Progenitor cell of endocrine pancreas (in vitro differentiated cells): ENCODE results near the gene ATP7A. TPM values are rescaled to one million over a fixed set of nuclear protein-coding genes. Genes with fewer than 3 reads are reported as not detected.
"Not testable (repeated sequence)": the region's sequence is repeated elsewhere in the genome, so short reads cannot be mapped to it uniquely, and the experiment has no call there.

ENCODE experiments used
- DNase-seq: peaks from one replicate; pipeline ENCODE4 v3.0.0; 2021; ENCODE audit warnings: low spot score; ENCODE audit not compliant: unreplicated experiment
- H3K27ac Mint-ChIP-seq: 2 replicates; pipeline ENCODE4 v1.8.0; 2021; ENCODE audit warnings: mild to moderate bottlenecking, moderate library complexity, mixed read lengths
- H3K27me3 Mint-ChIP-seq: 2 replicates; pipeline ENCODE4 v1.8.0; 2021; ENCODE audit warnings: mixed read lengths
- H3K36me3 Mint-ChIP-seq: 2 replicates; pipeline ENCODE4 v1.8.0; 2022; ENCODE audit warnings: mixed read lengths; ENCODE audit not compliant: insufficient read depth
- H3K4me1 Mint-ChIP-seq: 2 replicates; pipeline ENCODE4 v1.8.0; 2021; ENCODE audit warnings: low read depth, mixed read lengths
- H3K4me3 Mint-ChIP-seq: 2 replicates; pipeline ENCODE4 v1.8.0; 2021; ENCODE audit warnings: low read depth, mild to moderate bottlenecking, moderate library complexity, mixed read lengths
- H3K9me3 Mint-ChIP-seq: 2 replicates; pipeline ENCODE4 v1.8.0; 2021; ENCODE audit warnings: low read depth, mixed read lengths
- CTCF ChIP-seq: fragments of 200-600 bp; sonication (generic); IDR thresholded peaks from one replicate; pipeline ENCODE4 v1.5.0; 2021; ENCODE audit warnings: antibody characterized with exemption, mild to moderate bottlenecking; ENCODE audit not compliant: unreplicated experiment
- total RNA-seq: library from RNA; stranded (reverse); gene quantifications from 2 replicates; pipeline ENCODE4 v1.2.1, GENCODE V29; 2021

Gene ATP7A
- total RNA-seq, 1 donor from 2014 or later, result 12.1 TPM

- H3K4me3 Mint-ChIP-seq, result no peak overlapping the region
- TF ChIP-seq CTCF, result no peak
- H3K36me3 Mint-ChIP-seq, result peaks cover 4% of the 10 kb centered on the region
- no peak for DNase-seq
- peaks cover 10% of the 10 kb centered on the region for H3K9me3 Mint-ChIP-seq
- no peak overlapping the region for H3K27ac Mint-ChIP-seq
- H3K27me3 Mint-ChIP-seq, result no peaks in the 10 kb centered on the region
- no peaks in the 10 kb centered on the region for H3K4me1 Mint-ChIP-seq
These were observed 137.6 kb downstream of the ATP7A start for GRCh38 chrX:78048052-78048451.

GRCh38 chrX:78063687-78064086 lies 153.2 kb downstream of the ATP7A start:
- Mint-ChIP-seq H3K36me3 (no peaks in the 10 kb centered on the region), H3K27ac (no peak overlapping the region), H3K9me3 (peaks cover 20% of the 10 kb centered on the region), H3K27me3 (no peaks in the 10 kb centered on the region), H3K4me1 (no peaks in the 10 kb centered on the region), H3K4me3 (no peak overlapping the region)
- no peak for DNase-seq
- no peak for TF ChIP-seq CTCF

- H3K4me1 Mint-ChIP-seq, result no peaks in the 10 kb centered on the region
- H3K36me3 Mint-ChIP-seq, result no peaks in the 10 kb centered on the region
- no peak for DNase-seq
- H3K9me3 Mint-ChIP-seq, result peaks cover 23% of the 10 kb centered on the region
- TF ChIP-seq CTCF, result no peak
- no peak overlapping the region for H3K4me3 Mint-ChIP-seq
- H3K27ac Mint-ChIP-seq, result no peak overlapping the region
- no peaks in the 10 kb centered on the region for H3K27me3 Mint-ChIP-seq
These were observed 153.7 kb downstream of the ATP7A start for GRCh38 chrX:78064152-78064551.

GRCh38 chrX:78064698-78065601 lies 154.5 kb downstream of the ATP7A start:
- H3K27me3 Mint-ChIP-seq, DNase-seq, H3K36me3 Mint-ChIP-seq, H3K4me1 Mint-ChIP-seq, H3K4me3 Mint-ChIP-seq, H3K27ac Mint-ChIP-seq: not testable (repeated sequence)
- peaks cover 26% of the 10 kb centered on the region for H3K9me3 Mint-ChIP-seq

- no peaks in the 10 kb centered on the region for H3K27me3 Mint-ChIP-seq
- no peak overlapping the region for H3K27ac Mint-ChIP-seq
- no peaks in the 10 kb centered on the region for H3K36me3 Mint-ChIP-seq
- no peak overlapping the region for H3K4me3 Mint-ChIP-seq
- DNase-seq, result no peak
- H3K9me3 Mint-ChIP-seq, result peaks cover 26% of the 10 kb centered on the region
- H3K4me1 Mint-ChIP-seq, result no peaks in the 10 kb centered on the region
- no peak for TF ChIP-seq CTCF
These were observed 155.6 kb downstream of the ATP7A start for GRCh38 chrX:78066110-78066509.

- H3K4me3 Mint-ChIP-seq, result no peak overlapping the region
- H3K36me3 Mint-ChIP-seq, result peaks cover 2% of the 10 kb centered on the region
- no peak overlapping the region for H3K27ac Mint-ChIP-seq
- DNase-seq, result no peak
- no peak for TF ChIP-seq CTCF
- H3K27me3 Mint-ChIP-seq, result no peaks in the 10 kb centered on the region
- H3K4me1 Mint-ChIP-seq, result no peaks in the 10 kb centered on the region
- H3K9me3 Mint-ChIP-seq, result peaks cover 25% of the 10 kb centered on the region
These were observed 160.8 kb downstream of the ATP7A start for GRCh38 chrX:78071331-78071730.

- H3K27me3 Mint-ChIP-seq, H3K4me3 Mint-ChIP-seq, H3K36me3 Mint-ChIP-seq, DNase-seq, H3K27ac Mint-ChIP-seq, H3K4me1 Mint-ChIP-seq: not testable (repeated sequence)
- H3K9me3 Mint-ChIP-seq, result peaks cover 23% of the 10 kb centered on the region
These were observed 162.9 kb downstream of the ATP7A start for GRCh38 chrX:78073147-78074077.
